ENCODE results near the gene TDRD7.
"Not testable (repeated sequence)": the region's sequence is repeated elsewhere in the genome, so short reads cannot be mapped to it uniquely, and the experiment has no call there.

DNA sequence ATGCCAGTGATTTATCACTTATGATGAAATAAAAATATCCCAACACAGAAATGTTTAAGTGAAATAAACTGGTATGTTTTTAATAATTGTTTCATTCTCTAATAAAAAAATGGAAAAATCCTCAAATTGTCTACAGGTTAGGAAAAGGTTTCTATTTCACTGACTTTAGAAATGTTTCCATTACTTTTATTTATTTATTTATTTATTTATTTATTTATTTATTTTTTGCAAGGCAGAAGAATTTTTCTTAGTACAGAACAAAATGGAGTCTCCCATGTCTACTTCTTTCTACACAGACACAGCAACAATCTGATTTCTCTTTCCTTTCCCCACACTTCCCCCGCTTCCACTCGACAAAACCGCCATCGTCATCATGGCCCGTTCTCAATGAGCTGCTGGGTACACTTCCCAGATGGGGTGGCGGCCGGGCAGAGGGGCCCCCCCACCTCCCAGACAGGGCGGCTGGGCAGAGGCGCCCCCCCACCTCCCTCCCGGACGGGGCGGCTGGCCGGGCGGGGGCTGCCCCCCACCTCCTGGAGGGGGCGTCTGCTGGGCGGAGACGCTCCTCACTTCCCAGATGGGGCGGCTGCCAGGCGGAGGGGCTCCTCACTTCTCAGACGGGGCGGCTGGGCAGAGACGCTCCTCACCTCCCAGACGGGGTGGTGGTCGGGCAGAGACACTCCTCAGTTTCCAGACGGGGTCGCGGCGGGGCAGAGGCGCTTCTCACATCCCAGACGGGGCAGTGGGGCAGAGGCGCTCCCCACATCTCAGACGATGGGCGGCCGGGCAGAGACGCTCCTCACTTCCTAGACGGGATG is 85.9 kb downstream of the TDRD7 start:
- TF ChIP-seq, protein P1, sequence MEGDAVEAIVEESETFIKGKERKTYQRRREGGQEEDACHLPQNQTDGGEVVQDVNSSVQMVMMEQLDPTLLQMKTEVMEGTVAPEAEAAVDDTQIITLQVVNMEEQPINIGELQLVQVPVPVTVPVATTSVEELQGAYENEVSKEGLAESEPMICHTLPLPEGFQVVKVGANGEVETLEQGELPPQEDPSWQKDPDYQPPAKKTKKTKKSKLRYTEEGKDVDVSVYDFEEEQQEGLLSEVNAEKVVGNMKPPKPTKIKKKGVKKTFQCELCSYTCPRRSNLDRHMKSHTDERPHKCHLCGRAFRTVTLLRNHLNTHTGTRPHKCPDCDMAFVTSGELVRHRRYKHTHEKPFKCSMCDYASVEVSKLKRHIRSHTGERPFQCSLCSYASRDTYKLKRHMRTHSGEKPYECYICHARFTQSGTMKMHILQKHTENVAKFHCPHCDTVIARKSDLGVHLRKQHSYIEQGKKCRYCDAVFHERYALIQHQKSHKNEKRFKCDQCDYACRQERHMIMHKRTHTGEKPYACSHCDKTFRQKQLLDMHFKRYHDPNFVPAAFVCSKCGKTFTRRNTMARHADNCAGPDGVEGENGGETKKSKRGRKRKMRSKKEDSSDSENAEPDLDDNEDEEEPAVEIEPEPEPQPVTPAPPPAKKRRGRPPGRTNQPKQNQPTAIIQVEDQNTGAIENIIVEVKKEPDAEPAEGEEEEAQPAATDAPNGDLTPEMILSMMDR (IDR thresholded peaks at IDR 0.05; ENCODE audit: poor library complexity) = not testable (repeated sequence)
- not testable (repeated sequence) for TF ChIP-seq EZH2 (IDR thresholded peaks at IDR 0.05; ENCODE audit: borderline replicate concordance); EZH2phosphoT487 (IDR thresholded peaks at IDR 0.05; ENCODE audit: low read depth, severe bottlenecking, unreplicated experiment)

All from hepatocyte (in vitro differentiated cells).